ENCODE data around the gene PDE4D.

- no peak for TF ChIP-seq POLR2A (IDR thresholded peaks at IDR 0.05)
- TF ChIP-seq, protein P1, sequence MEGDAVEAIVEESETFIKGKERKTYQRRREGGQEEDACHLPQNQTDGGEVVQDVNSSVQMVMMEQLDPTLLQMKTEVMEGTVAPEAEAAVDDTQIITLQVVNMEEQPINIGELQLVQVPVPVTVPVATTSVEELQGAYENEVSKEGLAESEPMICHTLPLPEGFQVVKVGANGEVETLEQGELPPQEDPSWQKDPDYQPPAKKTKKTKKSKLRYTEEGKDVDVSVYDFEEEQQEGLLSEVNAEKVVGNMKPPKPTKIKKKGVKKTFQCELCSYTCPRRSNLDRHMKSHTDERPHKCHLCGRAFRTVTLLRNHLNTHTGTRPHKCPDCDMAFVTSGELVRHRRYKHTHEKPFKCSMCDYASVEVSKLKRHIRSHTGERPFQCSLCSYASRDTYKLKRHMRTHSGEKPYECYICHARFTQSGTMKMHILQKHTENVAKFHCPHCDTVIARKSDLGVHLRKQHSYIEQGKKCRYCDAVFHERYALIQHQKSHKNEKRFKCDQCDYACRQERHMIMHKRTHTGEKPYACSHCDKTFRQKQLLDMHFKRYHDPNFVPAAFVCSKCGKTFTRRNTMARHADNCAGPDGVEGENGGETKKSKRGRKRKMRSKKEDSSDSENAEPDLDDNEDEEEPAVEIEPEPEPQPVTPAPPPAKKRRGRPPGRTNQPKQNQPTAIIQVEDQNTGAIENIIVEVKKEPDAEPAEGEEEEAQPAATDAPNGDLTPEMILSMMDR (IDR thresholded peaks at IDR 0.05) = no peak
Measured at GRCh38 chr5:59471463-59471862, 422.1 kb downstream of the PDE4D start.

Data from esophagus squamous epithelium (tissue), 4 donors.